GM19452 (cell line): ENCODE measurements around the gene SAMD4B.

ENCODE experiments used
- ATAC-seq: cut with Tn5 transposase; IDR thresholded peaks from one replicate; pipeline ENCODE4 v1.9.1; 2021; ENCODE audit not compliant: unreplicated experiment

SAMD4B gene

GRCh38 chr19:39407410-39407659 lies 65.1 kb downstream of the SAMD4B start:
- no peak for ATAC-seq

- ATAC-seq = no peak
These were observed 65.6 kb downstream of the SAMD4B start for GRCh38 chr19:39407660-39408391.

- no peak for ATAC-seq
These were observed 66.4 kb downstream of the SAMD4B start for GRCh38 chr19:39408392-39409207.

- ATAC-seq = no peak
These were observed 67.2 kb downstream of the SAMD4B start for GRCh38 chr19:39409208-39410016.

GRCh38 chr19:39410017-39410830 lies 68.0 kb downstream of the SAMD4B start:
- ATAC-seq = no peak

GRCh38 chr19:39410831-39411080 lies 68.5 kb downstream of the SAMD4B start:
- ATAC-seq = no peak

- ATAC-seq = no peak
These were observed 69.0 kb downstream of the SAMD4B start for GRCh38 chr19:39411081-39411831.

GRCh38 chr19:39411832-39412099 lies 69.5 kb downstream of the SAMD4B start:
- peak; percentile 29 for ATAC-seq

GRCh38 chr19:39412100-39412866 lies 70.1 kb downstream of the SAMD4B start, which contains the start of gene PLEKHG2:
Gene PLEKHG2 (plus strand): TSS chr19:39412669. CDS start chr19:39414087, 1,418 bp downstream.
- ATAC-seq = peak; percentile 54

- no peak for ATAC-seq
These were observed 70.6 kb downstream of the SAMD4B start for GRCh38 chr19:39412867-39413271.

- ATAC-seq = no peak
These were observed 71.2 kb downstream of the SAMD4B start for GRCh38 chr19:39413272-39413910.

- no peak for ATAC-seq
These were observed 71.8 kb downstream of the SAMD4B start for GRCh38 chr19:39413911-39414608.

- no peak for ATAC-seq
These were observed 73.2 kb downstream of the SAMD4B start for GRCh38 chr19:39415111-39416046.

GRCh38 chr19:39416152-39417120 lies 74.2 kb downstream of the SAMD4B start:
- no peak for ATAC-seq

GRCh38 chr19:39417463-39418181 lies 75.4 kb downstream of the SAMD4B start:
- no peak for ATAC-seq

GRCh38 chr19:39419003-39419402 lies 76.8 kb downstream of the SAMD4B start:
- ATAC-seq = no peak
